ENCODE results near the gene FAM237B.

The FAM237B gene

DNA sequence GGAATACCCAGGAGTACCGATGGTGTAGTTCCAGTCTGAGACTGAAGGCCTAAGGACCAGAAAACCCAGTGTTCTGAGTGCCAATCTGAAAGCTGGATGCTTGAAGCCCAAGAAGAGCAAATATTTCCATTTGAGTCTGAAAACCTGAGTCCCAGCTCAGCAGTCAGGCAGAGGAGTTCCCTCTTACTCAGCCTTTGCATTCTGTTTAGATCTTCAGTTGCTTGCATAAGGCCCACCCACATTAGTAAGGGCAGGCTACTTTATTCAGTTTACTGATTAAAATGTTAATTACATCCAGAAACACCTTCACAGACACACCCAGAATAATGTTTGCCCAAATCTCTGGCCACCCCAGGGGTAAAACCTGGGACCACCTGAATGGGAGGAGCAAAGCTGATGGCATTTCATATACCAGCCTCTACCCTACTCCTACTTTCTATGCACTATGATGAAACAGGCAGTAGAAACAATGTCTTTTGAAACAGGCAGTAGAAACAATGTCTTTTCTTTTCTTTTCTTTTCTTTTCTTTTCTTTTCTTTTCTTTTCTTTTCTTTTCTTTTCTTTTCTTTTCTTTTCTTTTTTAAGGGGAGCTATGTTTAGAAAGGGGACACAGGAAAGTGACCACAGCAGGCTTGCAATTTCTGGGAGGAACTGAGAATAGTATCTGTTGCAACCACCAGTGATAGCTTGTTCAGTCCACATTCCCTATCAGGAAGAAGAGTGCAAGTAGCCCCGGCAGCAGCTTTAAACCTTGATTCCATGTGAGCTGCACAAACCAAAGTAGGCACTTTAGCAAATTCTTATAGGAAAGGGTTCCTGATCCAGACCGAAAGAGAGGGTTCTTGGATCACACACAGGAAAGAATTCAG, 30.6 kb downstream of the FAM237B start:
- no peak for DNase-seq

DNA sequence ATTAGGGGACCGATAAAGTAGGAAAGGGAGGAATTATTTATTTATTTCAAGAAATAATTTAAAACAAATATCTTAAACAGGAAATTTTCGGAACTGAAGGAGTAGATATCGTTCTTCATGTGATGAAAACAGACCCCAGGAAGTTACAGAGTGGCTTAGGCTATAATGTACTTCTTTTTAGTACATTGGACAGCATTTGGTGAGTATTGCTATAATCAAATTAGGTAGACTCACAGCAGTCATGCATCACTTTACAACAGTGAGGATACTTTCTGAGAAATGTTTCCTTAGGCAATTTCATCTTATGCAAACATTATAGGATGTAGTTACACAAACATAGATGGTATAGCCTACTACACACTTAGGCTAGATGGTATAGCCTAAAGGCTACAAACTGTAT, 33.0 kb downstream of the FAM237B start:
- no peak for DNase-seq

DNA sequence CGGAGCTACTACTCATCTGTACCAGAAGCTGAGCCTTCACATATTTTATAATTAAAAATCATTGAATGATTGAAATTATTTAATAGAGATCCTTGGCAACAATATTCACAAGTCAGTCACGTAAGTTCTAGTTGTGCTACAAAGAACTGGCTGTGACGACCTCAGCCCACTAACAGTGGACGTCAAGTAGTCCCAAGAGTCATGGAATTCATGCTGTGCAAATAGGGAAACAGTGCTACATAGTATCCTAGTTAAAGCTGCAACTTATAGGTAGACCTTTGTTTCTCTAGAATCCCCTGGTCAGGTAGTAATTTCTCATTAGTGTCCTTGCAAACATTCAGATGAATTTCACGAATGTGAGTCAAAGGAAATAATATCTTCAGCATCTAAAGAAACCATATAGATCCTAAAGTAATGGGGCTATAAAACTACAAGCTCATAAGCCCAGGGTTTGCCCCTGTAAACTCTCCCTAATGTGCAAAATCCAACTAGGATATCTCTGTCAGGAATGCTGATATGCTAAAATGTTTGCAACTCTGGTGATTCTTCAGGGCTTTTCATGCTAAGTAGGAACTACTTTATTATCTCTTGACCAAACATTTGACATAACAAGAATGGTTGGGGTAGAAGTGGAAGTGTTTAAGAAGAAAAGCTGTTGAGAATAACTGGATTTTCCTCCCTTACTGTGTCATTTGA, 44.9 kb downstream of the FAM237B start:
- no peak for DNase-seq

DNA sequence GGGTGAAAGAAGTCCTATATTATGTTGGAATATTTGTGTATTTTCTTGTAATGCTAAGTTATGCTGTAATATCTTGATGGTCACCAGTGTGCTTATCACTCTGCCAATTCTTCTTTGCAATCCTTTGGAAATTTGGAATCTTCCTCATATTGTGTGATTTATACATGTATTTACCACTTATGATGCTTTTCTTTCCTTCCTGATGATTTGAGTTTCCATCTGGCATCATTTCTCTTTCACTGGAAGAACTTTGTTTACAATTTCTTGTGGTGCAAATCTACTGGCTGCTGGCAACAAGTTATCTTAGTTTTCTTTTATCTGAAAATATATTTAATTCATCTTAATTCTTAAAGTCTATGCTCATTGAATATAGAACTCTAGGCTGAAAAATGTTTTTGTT, 46.9 kb downstream of the FAM237B start:
- DNase-seq, result no peak

DNA sequence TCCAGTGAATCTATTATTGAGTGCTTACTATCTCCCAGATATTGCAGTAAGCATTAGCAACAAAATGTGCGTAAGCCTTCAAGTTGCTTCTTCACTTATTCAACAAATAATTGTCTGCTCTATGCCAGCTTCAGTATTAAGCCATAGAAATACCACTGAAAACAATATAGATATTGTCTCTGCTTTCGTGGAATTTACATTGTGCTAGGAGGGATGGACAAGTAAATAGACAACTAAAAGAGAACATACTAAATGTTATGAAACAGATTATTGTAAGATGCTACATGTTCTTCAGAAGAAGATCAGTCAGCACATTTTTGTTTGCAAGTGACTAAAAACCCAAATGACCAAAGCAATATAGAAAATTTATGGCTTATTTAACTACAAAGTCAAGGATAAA, 48.9 kb downstream of the FAM237B start:
- no peak for DNase-seq

DNA sequence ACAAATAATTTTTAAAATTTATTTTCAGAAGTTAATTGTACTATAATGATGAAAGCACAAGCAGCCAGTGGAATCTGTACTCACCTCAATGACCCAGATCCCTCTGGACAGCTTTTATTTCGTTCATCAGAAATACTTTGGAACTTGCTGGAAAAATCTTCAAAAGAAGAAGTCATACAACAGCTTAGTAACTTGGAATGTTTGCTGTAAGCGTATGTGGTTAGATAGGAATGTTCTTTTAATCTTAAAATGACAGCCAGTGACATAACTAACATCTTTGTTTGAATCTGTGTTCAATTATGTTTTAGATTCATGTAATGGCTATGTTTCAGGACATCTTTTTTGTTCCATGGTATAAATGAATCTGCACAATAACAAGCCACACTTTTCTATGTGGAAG, 49.4 kb downstream of the FAM237B start:
- no peak for DNase-seq

DNA sequence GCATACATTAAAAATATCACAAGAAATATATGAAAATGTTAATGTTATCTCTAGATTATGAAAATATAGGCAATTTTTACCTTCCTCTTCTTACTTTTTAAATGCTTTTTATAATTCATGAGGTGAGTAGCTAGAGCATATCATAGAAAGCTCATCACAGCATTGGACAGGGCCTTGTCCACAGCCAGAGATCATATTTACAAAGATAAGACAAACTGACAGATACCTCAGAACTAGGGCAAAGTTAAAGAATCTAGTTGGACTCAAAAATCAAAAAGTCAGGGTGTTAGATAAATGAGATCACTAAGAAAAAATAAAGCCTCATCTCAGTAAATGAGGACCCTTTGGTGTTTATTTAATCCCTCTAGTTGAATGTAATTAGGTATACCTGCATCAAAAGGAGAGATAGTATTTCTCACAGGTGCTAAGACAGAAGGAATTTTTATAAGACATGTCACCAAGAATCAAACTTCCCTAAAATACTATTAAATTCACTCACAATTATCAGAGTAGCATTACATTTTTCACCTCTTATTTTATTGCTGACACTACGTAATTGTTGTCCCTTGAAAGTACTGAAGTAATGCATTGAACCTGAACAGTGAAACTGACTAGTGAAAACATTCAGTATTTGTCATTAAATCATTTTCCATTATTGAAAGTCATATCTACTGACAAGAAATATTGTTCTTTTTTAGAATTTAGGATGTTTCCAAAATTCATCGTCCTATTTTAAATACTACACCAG, 50.5 kb downstream of the FAM237B start:
- no peak for DNase-seq

DNA sequence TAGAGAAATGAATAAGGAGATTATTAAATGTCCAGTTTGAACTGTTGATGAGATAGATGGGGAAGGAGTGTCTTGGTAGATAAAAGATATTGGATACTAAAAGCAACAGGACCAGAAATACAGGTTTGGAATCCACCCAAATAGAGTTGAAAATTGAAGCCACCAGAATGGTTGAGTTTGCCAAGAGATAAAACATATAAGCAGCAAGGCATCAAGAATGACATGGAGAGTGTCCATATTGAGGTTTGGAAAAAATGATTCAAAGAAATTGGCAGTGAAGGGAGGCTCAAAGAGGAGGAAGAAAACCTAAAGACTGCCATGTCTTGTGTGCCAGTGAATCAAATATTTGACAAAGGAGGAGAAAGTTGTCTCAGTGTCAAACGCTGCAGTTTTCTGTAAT, 51.9 kb downstream of the FAM237B start:
- DNase-seq, result no peak

DNA sequence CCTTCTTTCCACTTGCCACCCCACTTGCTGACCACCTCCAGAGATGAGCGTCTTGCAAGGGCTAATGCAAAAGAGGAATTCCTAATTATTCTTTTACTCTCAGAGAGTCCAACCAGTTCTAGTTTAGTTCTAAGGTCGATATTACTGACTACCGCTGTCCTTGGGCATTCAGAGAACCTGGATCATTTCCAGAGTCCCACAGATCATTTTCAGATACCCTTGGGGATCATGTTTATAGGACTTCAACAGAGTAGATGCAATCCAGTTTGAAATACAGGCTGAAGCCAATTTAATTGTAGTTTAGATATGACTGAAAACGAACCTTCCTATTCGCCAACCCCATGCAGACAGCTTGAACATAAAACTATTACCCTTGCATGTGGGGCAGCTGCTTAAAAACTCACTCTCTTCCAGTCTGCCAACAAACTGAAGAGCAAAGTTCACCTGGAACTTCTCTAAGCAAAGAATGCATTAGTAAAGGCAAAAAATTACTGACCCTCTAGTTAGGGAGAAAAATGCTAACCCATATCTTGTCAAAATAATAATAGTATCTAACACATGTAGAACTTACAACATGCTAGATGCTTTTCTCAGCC, 53.7 kb downstream of the FAM237B start:
- DNase-seq, result no peak

DNA sequence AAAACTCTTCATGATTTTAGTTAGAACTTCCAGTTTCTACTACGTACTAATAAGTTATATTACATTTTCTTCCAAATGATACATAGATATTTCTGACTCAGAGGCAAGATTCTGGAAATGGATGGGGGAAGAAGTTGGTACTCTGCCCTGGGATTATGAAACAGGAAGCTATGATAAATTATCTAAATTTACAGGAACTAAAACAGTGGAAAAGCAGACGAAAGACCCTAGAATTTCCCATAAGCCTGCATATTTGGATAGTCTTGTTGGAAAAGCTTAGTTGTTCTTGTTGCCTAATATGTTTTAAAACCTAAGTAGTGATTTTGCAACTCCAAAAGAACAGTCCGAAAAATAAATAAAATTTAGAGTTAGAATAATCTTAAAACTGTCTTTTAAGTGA, 54.3 kb downstream of the FAM237B start:
- no peak for DNase-seq

Measured in activated gamma-delta T cell treated with Interleukin-2 at 50 U/mL for 16 hours (primary cell).